ENCODE results near the gene CD38.

CD38 gene

DNA sequence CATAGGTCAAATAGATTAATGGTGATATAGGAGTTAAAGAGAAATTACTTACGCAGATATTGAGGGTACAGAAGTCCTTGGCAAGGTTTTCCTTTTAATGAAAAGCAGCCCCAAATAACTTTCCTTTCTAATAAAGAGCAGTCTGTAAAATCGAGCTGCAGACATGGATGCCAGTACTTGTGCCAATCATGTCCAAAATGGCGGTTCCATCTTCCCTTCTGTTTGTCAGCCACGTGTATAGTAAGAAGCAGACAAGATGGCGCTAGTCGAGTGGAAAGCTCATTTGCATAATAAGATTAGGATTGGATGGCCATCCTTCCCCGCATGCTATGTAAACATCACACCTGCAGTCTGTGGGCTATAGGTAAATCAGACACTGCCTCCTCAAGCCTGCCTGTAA, 92.0 kb downstream of the CD38 start:
- DNase-seq = no peak

DNA sequence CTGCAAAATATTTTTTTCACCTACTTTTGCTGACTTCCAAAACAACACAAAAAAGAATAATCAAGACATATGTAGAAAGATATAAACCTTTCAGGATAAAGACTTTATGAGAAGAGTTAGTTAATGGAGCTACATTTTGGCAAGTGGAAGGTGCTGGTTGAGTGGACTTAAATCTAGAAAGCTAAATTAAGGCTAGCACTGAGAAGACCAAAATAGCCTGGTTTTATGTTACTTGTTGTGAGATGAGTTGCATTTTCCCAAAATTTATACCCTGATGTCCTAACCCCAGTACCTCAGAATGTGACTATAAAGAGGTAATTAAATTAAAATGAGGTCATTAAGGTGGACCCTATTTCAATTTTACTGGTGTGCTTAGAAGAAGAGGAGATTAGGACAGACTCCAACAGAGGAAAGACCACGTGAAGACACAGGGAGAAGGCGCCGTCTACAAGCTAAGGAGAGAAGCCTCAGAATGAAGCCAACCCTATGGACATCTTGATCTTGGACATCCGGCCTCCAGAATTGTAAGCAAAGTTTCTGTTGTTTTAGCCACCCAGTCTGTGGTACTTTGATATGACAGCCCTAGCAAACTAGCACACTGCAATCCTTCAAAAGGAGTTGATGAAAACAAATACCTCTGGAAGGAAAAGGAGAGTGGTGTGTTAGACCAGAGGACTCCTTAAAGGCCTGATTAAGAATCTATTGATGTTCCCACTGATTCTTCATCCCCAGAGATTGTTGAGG, 93.0 kb downstream of the CD38 start:
- no peak for DNase-seq

DNA sequence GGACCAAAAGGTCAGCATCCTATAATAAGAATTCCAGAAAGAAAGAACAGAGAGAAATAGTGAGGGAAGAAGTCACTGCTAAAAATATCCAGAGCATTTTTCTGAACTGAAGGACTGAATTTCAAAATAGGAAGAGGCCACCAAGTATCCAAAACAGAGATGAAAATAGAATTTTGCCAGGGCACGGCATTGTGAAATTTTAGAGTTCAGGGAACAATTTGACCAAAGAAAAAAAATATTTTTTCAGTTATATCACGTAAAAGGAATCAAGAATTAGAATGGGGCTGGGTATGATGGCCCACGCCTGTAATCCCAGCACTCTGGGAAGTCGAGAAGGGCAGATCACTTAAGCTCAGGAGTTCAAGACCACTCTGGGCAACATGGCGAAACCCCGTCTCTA, 95.0 kb downstream of the CD38 start:
- DNase-seq = no peak

DNA sequence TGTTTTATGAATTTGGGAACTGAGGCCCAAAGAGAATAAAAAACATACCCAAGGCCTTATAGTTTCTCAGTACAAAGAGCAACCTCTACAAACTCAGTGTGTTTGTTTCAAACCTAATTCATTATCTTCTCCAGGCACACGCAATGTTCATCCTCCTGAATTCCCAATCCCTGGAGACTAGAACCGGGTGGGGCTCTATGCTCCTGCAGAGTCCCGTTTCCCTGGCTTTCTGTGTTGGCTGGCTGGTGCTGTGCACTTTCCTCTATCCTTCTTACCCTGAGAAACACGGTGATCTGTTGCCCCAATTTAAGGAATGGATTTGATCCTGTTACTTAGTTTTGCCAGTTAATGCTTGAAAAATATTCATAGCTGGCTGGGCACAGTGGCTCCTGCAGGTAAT, 96.5 kb downstream of the CD38 start:
- DNase-seq = no peak

DNA sequence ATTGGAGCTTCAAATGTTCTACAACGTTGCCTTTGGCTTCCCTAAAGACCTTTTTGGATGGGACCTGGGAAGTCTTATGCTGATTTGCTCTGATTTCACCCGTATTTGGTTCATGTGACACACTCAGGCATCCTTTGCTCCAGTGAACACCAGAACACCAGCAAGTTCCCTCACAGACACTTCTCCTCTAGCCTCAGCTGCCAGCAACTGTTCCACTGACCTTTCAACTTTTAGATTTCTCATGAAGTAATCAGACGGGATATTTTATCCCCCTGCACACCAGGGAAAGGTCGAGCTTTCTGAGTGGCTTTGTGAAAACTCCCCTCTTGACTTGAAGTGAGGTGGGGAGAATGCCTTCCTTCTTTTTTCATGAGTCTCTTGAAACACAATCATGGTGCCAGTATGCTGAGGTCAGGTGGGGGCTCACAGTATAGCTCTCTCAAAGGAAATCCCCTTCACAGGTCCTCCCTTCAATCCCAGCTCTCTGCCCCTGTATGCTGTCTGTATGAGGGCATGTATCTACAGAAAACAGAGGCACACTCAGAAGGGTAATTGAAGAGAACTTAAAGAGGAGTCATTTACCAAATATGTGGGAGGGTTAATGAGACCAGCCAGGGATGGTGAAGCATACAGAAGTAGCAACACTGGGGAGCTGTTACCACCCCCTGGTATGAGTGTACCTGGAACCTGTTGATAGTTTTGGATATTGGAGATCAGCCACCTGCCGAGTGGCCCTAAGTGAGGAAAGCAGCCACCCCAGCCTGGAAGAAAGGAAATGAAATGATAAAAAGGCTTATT, 97.7 kb downstream of the CD38 start:
- DNase-seq = no peak

DNA sequence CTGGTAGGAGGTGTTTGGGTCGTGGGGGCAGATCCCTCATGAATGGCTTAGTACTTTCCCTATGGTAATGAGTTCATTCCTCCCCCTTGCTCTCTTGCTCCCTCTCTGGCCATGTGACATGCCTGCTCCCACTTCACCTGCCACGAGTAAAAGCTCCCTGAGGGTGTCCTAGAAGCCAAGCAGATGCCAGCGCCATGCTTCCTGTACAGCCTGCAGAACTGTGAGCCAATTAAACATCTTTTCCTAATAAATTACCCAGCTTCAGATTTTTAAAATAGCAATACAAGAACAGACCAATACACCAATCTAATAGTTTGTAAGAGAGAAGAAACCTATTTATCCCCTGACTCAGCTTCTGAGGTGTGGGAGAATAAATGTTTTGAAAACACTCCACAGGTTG, 99.9 kb downstream of the CD38 start:
- no peak for DNase-seq

DNA sequence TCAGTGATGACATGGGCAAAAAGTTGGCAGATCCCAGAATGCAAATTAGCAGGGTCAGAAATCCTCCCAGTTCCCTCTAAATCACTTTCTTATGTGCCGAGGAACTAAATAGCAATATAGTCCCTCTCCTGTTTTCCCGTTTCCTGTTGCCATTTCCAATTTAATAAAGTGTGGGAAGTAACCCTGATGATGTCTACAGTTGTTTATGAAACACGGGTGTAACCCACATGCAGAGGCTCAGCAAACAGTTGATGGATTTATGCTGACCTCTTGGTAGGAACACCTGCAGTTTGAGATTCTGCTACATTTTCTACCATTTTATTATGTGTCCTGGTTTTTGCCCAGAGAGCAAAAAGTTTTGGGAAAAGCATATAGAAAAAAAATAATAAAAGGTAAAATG, 103.7 kb downstream of the CD38 start:
- DNase-seq = no peak

DNA sequence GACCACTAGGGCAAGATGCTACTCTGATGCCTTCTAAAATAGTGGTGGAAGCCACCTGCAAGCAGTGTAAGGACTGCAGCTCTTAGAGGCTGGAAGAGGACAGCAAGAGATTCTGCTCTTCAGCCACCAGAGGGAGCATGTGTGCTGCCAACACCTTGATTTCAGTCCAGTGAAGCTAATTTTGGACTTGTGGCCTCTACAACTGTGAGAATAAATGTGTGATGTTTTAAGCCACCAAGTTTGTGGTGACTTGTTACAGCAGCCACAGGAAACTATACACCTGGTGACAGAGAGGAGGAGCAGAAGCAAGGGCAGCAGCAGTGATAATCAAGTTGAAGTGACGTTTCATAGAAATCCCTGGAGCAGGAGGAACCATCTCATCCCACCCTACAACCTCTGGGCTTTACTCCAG, 104.6 kb downstream of the CD38 start:
- peak; percentile 47 for DNase-seq

DNA sequence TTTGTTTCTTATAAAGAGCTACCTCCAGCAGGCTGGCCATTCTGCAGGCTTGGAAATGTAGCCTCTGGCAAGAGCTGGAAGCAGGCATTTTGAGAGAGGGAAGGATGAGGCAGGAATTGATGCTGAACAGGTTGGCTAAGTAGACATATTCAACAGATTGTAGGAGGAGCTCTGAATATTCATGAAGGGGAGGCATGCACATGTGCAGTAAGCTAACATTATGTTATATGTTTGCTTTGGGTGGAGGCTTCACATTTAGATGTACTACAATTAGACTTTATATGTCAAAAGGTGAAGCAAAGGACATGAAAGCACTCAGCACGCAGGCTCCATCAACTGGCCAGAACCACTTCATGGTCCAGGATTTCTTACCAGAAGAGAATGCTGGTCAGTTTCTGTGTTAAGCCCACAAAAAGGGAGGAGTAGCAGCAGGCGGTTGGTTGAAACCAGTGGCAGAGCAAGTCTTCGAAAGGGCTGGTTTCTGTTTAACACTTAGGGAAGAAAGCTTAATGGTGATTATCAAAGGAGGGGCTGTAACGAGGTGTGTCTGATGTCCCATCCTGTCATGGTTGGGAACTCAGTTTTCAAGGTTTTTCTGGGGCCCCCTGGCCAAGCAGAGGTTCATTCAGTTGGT, 105.6 kb downstream of the CD38 start:
- no peak for DNase-seq

DNA sequence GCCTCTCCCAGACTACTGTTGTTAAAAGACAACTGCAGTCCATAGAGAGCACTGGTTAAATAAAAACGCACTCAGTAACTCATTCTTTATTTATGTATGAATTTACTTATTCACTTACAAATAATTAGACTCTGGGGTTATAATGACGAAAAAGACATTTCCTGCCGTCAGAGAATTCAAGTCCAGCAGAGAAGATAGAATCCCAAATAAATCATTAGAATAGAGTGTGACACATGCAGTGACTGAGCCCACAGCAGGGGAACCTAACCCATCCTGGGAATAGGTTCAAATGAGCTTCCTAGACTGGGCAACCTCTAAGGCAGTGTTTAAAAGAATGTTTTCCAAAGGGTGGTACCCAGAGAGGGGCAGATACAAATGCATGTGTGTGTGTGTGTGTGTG, 106.5 kb downstream of the CD38 start:
- DNase-seq = no peak

DNA sequence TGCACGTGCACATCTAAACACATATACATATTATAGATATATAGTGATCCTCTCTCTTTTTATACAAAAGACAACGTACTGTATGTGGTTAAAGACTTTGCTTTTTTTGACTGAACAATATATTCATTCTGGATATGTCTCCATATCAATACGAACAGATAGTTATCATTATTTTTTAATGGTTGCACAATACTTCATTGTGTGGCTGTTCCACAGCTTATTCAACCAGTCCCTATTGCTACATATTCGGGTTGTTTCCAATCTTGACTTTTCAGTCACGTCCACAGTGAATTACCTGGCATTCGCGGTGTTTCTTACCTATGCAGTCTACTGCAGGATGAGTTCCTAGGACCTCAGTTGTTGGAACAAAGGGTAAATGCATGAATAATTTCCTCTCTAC, 107.3 kb downstream of the CD38 start:
- no peak for DNase-seq

DNA sequence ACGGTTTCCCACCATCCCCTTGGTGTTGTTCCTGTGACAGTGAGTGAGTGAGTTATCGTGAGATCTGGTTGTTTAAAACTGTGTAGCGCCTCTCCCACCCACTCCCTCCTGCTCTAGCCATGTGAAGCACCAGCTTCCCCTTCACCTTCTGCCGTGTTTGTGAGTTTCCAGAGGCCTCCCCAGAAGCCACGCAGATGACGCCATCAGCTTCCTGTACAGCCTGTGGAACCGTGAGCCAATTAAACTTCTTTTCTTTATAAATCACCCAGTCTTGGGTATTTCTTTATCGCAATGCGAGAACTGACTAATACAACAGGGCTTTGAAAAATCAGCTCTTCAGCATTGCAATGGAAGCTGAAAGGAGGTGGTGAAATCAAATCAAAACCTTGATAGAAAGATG, 110.4 kb downstream of the CD38 start:
- peak; percentile 10 for DNase-seq

DNA sequence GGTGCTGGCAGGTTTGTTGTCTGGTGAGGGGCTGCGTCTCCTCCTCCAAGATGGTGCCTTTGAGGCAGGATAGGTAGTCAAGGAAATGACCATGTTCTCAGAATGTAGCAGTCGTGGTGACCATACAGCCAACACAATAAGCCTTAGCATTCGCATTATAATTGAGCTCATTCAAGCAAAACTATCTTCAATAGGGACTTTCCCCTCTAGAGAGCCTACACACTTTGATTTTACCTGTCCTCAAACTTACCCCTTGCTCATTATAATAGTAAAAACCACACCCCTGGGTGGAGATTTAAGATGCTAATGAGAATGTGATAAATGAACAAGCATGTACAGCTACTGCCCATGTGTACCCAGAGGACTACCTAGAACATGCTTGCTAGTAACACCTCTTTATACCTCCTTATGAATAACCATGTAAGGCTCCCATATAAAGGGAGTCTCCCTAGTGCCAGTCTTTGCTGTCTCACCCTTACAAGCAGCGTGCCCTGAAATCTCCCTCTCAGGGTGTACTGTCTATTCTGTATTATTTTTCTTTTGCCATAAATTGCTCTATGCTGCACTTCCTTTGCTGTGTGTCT, 112.2 kb downstream of the CD38 start:
- no peak for DNase-seq

DNA sequence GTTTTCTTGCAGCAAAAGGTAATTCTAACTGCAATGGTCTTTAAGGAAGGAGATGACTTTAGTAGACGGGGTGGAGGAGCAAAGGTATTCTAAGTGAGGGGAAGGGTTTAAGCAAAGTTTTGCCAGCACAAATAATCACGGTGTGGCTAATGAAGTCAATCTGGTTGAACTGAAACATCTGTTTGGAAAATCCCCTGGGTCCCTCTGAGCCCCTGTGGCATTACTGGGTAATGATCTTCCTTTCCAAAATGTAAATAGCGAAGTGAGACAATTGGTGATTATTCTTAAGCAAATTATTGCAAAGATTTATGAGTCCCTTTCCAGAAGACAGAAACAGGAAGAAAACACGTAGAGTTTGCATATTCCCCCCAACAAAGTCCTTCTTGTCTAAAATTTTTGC, 113.2 kb downstream of the CD38 start:
- DNase-seq = no peak

DNA sequence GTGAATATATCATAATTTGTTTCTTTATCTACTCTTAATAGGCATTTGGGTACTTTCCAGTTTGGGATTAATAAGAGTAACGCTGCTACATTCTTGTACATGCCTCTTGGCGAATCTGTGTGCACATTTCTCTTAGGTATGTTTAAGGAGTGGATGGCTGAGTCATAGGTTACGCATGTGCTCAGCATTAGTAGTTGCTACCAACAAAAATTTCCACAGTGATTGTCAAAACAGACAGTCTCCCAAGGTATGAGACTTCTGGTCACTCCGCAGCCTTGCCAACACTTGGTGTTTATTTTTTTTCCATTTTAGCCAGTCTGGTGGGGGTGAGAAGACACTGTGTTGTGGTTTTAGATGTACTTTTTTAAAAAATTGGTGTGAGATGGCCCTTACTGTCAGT, 115.8 kb downstream of the CD38 start:
- no peak for DNase-seq

DNA sequence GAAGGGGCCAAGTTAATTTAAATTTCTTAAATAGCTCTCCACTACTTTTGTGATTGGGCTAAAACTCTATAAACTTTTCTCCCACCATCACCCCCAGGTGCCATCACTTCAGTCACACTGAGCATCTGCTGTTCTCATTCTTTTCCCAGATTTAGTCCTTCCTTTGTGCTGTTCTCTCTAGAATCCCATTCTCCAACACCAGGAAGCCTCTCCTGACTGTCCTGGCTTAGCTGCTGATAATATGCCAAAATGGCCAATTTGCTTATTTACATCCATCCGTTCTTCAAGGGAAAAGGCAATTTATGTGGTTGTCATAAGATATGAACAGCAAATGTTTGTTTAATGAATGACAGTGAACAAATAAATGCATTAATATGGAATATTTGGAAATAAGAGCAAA, 116.3 kb downstream of the CD38 start:
- no peak for DNase-seq

DNA sequence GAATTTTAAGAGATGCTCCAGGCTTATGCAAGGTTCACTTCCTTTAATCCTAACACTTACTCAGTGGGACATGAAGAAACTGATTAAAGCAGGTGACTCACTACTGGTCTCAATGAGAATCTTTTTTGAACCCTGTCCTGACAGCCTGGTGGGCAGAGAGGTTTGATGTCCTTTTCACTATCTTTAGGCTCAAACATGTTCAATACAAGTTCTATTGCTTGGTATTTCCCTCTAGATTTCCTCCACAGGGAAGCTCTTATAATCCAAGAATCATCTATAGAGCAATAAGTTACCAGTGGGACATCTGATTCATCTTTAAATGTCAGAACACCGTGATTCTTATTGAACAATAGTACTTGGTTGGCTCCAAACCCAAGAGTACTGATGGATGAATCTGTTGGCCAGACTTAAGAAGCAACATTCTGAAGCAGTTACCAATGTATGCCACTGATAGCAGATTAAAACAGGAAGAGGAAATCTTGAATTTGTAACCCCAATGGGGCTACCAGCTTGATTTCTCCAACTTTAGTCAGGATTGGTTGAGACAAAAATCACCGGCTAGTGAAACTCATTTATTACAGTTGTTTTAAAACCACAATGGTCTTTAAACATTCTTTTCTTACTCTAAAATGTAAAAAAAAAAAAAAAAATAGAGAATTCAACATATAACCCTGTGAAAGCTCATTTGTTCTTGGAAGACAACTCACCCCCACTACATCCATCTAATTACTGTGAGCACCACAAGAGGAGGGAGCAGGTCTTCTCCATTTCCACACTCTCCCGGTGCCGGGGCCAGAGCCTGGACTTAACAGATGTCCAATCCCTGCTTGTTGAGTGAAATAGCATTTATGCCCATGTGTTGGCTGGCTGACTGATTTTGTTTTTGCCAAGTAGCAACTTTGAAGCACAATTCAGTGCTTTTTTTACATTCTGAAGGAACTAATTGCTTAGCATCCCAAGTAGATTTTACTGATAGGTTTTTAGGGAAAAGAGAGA, 117.1 kb downstream of the CD38 start:
- DNase-seq = no peak

DNA sequence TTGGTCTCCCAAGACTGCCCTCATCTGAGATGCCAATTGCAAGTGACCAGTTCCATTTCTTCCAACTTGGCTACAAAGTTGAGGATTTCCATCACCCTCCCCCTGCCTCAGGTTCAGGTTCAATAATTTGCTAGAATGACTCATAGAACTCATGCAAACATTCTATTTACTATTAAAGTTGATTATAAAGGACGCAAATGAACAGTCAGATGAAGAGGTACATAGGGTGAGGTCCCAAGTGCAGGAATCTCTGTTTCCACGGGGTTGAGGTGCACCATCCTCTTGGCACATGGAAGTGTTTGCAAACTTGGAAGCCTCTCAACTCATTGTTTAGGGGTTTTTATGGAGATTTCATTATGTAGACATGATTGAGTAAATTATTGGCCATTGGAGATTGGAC, 119.4 kb downstream of the CD38 start:
- no peak for DNase-seq

DNA sequence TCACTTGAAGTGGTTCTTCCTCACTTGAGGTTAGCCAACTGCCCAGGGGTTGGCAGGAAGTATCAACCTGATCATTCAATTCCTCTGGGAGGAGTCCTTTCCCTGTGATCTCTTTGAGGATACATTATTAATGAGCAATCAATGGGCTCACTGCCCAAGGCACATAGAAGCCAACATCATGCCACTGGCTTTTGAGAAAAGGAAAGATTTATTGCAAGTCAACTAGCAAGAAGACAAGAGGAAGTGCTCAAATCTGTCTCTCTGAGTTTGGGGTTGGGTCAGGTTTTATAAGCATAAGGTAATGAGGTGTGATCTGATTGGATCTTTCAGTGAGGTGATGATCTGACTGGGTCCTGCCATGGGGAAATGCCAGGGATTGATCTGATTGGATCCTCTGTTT, 120.8 kb downstream of the CD38 start:
- no peak for DNase-seq

DNA sequence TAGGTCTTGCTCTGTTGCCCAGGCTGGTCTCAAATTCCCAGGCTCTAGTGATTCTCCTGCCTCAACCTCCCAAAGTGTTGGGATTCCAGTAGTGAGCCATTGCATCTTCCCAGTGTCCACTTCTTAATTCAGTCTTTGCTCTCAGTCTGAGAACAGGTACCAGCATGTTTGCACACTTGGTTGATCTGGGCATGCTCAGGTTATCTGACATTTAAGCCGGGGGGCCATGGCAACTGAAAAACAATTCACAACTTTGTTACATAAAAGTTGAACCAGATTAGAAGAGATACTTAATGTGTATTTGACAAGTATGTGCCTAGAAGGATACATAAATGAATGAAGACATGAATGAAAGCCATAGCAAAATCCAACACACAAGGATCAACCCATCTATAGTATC, 121.4 kb downstream of the CD38 start:
- no peak for DNase-seq

DNA sequence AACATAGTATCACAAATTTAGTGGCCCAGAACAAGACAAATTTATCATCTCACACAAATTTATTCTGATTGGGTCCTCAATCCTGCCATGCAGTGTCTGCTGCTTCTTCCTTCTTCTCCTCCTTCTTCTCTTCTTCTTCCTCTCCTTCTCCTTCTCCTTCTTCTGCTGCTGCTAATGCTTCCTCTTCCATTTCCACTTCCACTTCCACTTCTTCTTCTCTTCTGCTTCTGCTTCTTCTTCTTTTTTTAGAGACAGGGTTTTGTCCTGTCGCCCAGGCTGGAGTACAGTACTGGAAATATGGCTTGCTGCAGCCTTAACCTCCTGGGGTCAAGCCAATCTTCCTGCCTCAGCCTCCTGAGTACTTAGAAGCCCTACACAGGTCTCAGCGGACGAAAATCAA, 122.9 kb downstream of the CD38 start:
- DNase-seq = no peak

DNA sequence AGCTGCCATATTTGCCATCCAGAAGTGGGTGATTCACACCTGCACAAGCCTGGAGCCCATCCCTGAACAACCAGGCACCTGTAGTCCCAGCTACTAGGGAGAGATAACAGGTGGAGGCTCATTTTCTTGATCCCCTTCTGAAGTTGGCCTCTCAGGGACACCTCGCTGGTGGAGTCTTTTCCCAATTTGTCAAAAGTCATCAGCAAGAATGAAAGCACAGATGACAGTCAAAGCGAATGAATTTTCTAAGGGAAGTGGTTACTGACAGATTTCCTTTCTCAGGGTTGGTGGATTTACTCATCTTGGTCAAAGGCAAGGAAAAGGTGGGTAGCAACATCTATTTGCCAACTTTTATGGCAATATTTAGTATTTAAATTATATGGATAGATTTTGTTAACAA, 123.9 kb downstream of the CD38 start:
- DNase-seq = no peak

DNA sequence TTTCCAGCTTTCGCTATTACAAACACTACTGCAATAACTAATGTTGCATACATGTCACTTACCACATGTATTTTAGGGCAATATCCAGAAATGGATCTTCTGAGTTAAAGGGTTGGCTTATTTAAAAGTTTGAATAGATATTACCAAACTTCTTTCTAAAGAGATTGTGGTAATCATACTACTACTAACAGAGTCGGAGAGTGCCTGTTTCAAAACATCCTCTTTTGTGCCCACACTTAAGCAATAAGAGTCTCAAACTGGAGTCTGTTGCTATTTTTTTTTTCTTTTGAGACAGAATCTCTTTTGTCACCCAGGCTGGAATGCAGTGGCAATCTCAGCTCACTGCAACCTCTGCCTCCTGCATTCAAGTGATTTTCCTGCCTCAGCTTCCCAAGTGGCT, 124.6 kb downstream of the CD38 start:
- DNase-seq = no peak
